IPS-11a (cell line): ENCODE data around the gene ANGPTL2.

Experiments used
- H3K4me3 ChIP-seq: one replicate; pipeline ENCODE4 v1.5.1; 2013; ENCODE audit warnings: low read depth, low read length, control low read depth

The ANGPTL2 gene

DNA sequence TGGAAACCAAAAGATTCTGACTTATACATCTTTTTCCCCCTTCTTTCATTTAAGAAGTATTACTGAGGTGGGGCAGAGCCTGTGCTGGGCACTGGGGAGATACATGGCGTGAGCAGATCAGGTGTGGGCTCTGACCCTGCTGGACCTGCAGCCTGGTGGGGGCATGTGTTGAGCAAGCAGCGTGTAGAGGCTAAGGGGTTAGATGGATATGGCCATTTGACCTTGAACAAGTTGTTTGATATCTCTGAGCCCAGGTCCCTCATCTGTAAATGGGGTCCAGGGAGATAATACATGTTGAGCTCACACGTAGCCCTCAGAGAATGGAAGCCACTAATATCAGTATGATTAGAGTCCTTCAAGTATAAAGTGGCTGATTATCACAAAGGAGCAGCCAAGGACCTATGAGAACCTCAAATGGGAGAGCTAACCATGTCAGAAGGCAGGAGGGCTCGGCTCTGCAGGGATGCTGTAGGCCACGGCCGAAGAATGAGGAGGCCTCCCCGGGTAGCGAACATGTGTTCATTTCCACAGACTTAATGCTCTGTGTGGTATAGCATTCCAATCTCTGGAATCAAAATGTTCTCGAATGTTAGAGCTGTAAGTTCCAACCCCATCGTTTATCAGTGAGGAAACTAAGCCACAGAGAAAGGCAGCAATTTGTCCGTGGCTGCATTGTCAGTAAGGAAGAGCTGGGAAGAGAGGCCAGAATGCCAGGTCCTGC is 15.4 kb upstream of the ANGPTL2 start:
- H3K4me3 ChIP-seq, result no peak overlapping the region

DNA sequence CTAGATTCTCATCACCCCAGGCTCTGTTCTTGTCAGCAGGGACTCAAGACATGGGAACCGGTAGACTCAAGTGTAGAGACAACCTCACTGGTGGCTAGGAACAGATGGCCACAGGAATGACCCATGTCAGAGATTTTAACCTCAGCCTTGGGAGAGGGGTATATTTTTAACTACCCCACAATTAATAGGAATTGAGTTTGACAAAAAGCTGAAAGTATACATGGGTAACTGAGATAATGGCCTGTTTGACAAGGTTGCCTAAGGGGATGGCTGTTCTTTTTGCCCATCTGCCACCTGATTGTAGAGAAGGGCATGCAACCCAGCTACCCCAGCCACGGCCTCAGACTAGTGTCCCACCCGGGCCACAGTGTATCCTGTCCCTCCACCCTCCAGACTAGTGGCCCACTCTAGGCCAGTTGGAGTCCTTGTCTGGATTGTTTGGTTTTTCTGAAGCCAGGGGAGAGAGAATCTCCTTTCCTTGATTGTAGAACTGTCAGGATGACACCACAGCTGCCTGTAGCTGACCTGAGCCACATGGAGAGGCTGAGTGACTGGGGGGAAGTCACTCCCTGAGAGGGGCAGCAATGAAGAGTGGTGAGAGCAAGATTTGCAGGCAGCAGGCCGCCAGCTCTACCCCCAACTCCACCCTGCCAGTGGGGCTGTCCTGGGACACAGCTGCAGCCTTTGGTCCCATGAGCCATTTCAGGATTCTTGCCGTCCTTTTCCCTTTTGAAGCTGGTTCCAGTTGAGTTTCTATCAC is 14.6 kb upstream of the ANGPTL2 start:
- no peak overlapping the region for H3K4me3 ChIP-seq

DNA sequence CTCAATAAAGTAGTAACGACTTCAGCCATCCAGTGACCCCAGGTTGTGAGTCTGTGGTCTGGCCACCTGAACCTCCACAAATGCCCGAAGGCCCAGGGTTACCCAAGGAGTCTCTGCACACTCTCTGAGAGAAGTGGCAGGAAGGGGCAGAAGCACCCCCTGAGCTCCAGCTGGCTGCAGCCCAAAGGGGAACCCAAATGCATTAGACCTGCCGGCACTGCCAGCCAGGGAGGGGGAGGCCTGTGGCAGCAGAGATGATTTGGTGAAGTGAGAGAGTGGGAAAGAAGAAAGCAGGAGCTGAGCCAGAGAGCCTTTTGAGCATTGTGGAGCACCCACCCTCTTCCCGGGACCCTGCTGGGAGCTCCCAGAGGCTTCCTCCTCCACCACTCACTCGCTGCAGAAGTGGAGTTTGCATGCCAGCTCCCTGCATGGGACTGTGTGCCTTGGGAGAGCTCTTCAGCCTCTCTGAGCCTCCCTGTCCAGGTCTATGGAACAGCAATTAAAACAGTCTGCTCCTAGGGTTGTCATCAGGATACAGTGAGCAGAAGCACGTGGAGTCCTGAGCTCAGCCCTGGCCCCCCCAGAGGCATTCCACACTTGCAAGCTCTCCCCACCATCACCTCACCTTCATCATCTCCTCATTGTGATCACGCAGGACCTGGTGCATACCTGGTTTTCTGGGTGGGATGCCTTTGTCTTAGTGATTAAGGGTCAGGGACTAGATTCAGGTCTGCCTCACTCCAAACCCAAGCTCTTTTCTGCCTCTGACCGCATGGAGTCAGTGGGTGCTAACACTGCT is 13.8 kb upstream of the ANGPTL2 start:
- H3K4me3 ChIP-seq, result no peak overlapping the region

DNA sequence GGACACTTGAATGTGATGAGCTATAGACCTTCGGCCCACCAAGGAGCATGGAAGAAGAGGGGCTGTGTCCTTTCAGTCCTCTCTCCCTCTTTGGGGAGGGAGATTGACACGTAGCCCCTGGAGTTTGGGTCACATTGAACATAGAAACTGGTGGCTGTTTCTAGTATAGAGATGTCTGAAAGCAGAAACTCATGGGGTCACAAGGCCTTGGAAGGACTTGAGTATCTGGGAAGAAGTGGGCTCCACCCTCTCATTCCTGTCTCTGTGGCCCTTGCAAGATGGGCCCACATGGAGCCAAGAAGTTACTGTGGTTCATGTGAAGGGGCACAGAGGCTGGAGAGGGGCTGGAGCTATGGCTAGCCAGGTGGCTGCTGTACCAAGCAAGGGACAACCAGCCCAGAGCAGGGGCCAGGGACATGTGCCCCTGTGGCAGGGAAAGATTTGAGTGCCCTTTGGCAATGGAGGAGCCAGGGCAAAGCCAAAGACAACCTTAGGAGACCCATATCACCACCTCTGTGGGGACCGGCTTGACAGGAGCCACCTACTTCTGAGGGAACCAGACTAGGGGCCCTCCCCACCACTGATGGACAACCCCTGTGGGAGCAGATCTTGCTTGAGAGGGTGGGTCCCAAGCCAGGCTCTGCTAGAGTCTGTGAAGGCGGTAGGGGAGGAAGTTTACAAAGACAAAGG is 12.8 kb upstream of the ANGPTL2 start:
- no peak overlapping the region for H3K4me3 ChIP-seq

DNA sequence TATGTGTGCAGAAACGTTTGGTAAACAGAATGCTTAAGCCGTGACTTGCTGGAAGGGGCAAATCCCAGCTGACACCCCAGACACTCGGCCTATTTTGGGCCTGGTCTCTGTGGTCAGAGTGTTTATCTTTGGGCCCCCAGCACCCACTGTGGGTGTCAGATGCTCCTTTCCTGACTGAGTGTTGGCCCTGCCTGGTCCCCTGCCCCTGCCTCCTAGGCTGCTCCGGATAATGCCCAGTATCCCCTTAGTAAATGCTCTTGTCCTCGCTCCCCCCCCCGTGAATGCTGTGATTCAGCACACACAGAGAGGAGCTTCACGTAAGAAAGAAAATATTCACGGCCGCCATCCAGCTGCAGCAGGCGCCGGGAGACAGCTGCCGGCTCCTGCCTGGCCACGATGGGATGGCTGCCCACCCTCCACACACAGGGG is 11.3 kb upstream of the ANGPTL2 start:
- H3K4me3 ChIP-seq, result no peak overlapping the region

DNA sequence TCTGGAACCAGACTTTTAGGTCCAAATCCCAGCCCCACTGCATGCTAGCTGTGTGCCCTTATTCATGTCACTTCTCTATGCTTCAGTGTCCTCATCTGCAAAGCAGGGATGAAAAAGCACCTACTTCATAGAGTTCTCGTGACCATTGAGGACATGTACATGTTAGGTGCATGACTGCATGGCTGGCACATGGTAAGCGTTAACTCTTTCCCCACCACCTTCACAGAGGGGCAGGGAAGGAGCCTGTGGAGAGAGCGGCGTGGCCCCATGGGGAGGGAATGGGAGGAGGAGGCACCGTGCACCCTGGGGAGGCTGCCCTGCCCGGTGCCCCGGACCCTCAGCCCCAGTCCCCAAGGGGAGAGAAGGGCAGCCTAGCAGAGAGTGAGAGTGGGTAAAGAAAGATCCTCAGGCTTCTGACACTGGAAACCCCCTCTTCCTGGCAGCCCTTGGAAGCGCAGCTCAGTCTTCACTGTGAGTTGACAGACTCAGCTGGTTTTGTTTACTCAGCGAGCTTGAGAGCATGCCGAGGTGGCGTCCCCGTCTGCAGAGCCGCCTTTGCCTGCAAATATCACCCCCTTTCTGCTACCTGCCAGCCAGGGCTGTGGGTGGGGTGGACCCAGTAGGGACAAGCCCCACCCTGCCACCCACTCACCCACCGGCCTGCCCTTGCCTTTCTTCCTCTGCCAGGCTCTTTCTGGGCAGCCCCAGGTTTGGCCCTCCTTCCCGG is 10.6 kb upstream of the ANGPTL2 start:
- no peak overlapping the region for H3K4me3 ChIP-seq

DNA sequence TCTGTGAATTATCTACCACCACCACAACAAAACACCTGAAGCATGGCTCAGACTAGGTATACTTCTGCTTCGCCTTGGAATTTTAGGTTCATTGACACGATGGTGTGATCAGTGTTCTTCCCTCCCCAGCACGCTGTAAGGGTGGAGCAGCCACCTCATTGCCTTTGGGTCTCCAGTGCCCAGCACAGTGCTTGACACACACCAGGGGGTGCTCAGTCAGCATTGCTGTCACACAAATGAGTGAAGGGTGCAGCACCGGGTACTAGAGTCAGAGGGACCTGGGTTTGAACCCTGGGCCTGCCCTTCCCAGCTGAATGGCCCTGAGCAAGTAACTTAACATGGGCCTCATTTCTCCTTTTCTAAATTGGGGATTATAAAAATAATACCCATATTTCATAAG is 9.9 kb upstream of the ANGPTL2 start:
- H3K4me3 ChIP-seq, result no peak overlapping the region

DNA sequence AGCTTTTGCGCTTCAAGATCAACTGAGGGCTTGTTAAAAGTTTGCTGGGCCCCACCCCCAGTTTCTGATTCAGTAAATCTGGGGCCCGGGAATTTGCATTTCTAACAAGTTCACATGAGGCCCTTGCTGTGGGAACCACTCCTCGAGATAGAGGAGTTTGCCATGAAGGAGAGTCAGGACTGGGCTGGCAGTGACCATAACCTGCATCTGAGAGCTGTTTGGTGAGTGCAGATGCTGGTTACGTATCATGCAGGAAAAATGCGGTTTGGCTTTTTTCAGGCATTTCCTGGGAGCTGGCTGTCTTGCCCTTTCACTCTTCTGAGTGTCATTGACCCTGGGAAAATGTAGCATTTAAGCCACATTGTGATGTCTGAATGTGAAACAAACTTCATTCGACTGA is 9.4 kb upstream of the ANGPTL2 start:
- no peak overlapping the region for H3K4me3 ChIP-seq

DNA sequence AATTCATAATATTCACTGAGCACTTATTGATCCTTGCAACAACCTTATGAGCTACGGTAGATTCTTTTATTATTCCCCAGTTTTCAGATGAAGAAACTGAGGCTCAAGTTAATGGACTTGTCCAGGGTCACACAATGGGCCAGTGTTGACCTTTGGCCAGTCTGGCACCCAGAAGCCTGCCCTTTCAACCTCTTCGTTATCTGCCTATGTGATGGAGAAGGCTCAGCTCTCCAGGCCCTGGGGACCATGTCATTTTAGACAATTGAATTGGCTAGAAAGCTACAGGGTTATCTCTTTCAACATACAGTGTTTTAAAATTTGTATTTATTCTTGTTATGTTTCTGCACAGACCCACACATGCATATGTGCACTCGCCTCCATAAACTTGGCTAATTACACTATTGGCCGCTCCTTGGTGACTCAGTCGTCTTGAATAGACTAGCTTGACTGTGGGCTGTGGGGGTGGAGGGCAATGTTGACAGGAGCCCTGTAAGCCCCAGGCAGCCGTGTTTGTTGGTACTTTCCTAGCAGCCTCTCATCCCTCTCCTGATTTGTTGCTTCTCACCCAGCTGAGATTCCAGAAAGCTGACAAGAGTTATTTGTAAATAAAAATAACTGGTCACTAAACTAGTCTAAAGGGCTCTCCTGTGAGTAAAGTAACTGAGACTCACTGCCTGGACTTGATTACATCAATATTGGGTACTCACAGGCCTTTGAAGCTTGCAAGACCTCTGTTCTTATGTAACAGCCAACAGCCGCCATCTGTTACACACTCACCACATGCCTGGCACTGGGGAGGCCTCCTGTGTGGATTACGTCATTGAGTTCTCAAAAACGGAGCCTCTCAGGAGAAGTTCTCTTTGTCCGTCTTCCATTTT is 8.5 kb upstream of the ANGPTL2 start:
- no peak overlapping the region for H3K4me3 ChIP-seq

DNA sequence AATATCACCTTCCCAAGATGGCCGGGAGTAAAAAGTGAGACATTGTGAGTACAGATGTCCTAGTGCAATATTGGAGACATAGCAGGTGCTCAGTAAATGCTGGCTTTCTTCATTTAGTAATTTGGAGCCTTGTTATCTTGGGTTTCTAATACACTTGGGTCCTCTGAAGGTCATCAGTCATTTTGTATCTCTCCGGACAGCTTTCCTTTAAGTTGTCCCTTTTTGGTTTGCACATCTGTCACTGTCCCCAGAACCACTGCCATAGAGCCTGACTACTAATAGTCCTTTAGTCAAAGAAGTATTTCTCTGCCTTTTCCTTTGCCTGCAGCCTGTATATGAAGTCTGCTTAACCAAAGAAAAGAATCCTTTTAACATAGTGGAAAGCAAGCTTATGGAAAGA is 7.8 kb upstream of the ANGPTL2 start:
- no peak overlapping the region for H3K4me3 ChIP-seq

DNA sequence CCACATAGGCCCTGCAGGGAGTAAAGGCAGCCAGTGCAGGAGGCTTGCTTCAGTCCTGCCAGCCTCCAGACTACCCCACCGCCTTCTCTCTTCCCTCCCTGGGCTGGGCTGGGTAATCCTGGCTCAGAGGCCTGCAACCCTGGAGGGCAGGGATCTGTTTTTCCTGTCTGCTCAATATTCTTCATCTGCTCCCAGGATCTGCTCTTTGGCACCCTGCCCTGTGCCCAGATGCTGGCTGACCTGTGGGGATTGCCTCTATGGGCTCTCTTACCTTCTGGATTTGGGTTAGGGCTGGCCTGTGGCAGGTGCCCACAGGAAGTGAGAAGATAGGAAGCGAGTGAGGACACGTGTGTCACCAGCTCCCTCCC is 7.3 kb upstream of the ANGPTL2 start:
- no peak overlapping the region for H3K4me3 ChIP-seq

DNA sequence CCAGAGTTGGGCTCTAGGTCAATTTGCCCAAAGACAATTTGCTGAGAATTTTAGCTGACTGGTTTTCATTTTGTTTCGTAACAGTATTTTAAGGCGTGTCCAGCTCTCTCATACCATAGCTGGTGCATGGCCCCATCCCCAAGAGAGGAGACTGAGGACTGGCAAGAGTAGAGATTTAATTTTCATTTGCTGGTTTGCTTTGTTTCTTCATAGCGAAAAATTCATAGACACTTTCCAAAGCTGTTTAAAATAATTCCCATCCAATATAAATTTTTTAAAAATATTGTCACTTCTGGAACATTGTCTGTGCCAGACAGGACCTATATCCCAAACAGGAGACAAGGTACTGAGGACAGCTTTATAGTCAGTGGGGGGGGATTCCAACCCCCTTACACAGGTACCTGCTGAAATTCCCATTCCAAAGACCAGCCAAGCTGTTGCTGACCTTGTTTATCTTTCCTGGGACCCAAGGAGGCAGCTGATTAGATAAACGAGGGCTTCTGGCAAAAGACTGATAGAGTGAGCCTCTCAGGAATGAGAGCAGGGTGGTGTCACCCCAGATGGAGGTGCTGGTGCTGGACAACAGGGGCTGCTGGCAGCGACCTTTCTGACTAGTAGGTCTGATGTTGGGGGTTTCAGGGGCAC is 6.8 kb upstream of the ANGPTL2 start:
- no peak overlapping the region for H3K4me3 ChIP-seq

DNA sequence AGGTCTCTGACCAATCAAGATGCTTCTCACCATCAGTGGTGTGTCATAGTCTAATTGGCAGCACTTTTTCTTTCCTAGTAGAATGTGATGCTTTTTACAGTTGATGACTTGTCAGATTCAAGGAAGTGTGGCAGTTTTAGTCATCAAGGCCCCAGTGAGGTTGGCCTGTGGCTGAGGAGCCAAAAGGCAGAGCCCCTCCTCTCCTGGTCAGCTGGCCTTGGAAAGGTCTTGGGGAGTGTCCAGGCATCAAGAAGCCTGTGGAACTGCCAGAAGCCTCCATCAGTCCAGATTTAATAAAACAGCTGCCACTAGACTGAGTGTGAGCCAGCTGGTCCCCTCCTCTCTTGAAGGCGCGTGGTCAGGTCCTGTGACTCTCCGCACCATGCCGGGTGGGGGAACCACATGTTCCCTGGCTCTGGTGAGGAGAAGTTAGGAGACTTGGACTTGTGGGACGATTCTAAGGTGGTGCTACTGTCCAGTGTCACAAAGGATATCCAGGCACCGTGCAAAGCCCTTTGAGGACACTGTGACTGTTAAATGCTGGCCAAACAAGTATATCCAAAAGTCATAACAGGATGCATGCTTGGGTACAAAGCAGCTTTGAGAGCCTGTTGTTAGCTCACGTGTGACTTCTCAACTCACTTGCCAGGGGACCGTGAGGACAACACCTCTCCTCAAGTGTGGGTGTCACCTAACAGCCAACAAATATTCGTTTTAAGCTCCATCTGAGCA is 6.1 kb upstream of the ANGPTL2 start:
- H3K4me3 ChIP-seq, result no peak overlapping the region

DNA sequence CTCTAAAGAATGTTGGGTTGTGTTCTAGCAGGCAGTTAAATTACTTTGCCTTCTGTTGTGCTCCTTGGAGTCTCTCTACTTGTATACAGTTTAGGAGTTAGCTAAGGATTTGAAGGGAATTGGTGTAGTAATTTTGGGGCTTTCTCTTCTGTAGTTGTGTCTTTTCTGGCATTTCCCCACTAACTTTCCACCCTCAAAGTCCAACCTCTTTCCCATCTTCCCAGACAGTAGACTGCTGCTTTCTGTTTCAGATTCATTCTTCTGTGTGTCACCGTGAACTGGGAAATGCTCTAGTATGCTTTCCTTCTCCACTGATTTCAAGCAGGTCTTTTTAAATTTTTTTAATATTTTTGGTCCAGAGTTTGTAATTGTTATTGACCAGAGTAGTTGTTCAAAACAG is 4.5 kb upstream of the ANGPTL2 start:
- no peak overlapping the region for H3K4me3 ChIP-seq

DNA sequence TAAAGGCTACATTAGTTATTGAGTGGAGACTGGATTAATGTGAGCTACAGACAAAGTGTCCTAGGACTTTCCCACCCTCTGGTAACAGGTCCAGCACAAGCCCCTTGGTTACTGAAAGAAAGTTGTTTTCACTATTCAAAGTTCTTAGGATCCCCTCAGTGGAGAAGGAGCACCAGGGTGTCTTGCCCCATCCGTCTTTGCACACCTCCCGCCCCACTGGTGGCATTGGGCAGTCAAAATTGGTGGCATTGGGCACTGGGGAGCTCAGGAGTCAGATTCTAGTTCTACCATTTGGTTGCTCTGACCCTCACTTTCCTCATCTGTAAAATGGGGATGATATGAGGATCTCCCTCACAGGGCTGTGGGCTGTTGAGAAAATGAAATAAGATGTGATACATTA is 2.4 kb upstream of the ANGPTL2 start:
- H3K4me3 ChIP-seq, result no peak overlapping the region

DNA sequence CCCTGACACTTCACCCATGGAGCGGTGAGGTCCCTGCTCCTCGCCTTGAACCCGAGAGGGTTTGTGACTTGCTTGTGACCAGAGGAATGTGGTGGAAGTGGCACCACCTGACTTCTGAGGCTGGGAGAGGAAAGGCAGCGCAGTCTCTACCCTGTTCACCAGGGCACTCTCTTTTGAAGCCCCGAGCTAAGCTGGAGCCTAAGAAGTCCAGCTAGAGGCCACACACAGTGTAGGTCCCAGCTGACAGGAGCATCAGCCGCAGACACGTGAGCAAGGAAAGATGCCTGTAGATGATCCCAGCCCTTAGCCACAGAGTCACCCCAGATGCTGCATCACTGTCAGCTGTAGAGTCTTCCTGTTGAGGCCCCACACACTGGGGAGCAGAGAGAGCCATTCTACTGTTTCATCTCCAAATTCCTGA is 1.7 kb upstream of the ANGPTL2 start:
- H3K4me3 ChIP-seq, result no peak overlapping the region

DNA sequence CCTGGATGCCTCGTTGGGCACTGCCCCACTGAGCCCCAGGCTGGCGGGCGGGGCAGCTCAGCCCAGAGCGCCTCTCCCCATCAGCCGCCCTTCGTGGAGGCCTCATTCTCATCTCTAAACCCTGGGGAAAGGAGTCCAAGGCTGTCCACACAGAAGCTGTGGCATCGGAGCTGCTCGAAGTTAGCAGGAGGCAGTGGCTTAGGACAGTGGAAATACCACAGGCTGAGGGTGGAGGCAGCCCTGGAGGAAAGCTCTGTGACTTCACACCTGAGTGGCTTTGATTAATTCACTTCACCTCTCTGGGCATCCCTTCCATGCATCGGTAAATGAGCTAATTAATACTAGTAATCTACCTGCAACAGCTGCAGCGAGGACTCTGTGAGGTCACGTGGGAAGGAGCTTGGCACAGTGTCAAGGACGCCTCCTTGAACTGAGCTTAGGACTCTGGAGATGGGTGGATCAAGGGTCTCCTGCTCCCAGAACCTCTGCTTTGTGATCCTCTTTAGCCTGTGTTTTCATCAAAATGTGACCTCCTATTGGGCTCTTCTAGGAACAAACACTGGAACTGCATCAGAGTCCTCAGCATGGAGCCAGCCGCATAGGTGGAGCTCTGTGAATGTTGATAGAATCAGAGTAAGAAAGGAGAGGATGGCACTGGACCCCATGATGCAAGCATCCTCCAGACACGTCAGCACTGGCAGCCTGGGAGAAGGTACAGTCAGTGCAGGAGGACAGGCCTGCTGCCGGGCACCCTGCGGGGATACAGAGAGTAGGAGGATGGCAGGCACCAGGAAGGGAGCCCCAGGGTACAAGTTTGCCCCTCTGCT is 842 bp upstream of the ANGPTL2 start:
- no peak overlapping the region for H3K4me3 ChIP-seq
